ENCODE results near the gene FAM171A1.

- no peak for TF ChIP-seq CTCF (IDR thresholded peaks at IDR 0.05)
- no peak for TF ChIP-seq POLR2AphosphoS5 (IDR thresholded peaks at IDR 0.05)
Measured at GRCh38 chr10:15322356-15322755, 48.7 kb downstream of the FAM171A1 start.
